ENCODE results near the gene ITPA.

- no peak for TF ChIP-seq CTCF (conservative IDR thresholded peaks at IDR 0.05; ENCODE audit: low read depth, low read length)
- TF ChIP-seq EZH2 (IDR thresholded peaks at IDR 0.05; ENCODE audit: low read length, unreplicated experiment): no peak
- TF ChIP-seq EZH2phosphoT487 (IDR thresholded peaks at IDR 0.05; ENCODE audit: borderline replicate concordance, low read length): no peak
Measured at GRCh38 chr20:3245711-3246110, 36.4 kb downstream of the ITPA start.

Measured in PC-3 (cell line).